Mesendoderm (in vitro differentiated cells): Measurements from ENCODE around the gene ZNF629.

ENCODE experiments used
- DNase-seq: peaks from one replicate; pipeline ENCODE4 v3.0.0; 2013
- H2AK5ac ChIP-seq: 2 replicates; pipeline ENCODE4 v1.6.1; 2013; ENCODE audit warnings: low read length, inconsistent platforms
- H2BK120ac ChIP-seq: 2 replicates; pipeline ENCODE4 v1.6.1; 2013; ENCODE audit warnings: low read depth, mild to moderate bottlenecking, low read length, moderate library complexity, mixed read lengths
- H2BK15ac ChIP-seq: replicated peaks from 2 replicates; pipeline ENCODE4 v1.6.1; 2013; ENCODE audit warnings: low read depth, mild to moderate bottlenecking, moderate library complexity
- H2BK5ac ChIP-seq: 2 replicates; pipeline ENCODE4 v1.6.1; 2013; ENCODE audit warnings: low read length, inconsistent platforms
- H3K18ac ChIP-seq: 2 replicates; pipeline ENCODE4 v1.6.1; 2013; ENCODE audit warnings: mild to moderate bottlenecking, low read length, mixed read lengths
- H3K23ac ChIP-seq: one replicate; pipeline ENCODE4 v1.6.1; 2013; ENCODE audit warnings: low read length
- H3K27ac ChIP-seq: 2 replicates; pipeline ENCODE4 v1.5.1; 2013; ENCODE audit warnings: low read depth, mild to moderate bottlenecking, inconsistent platforms, low read length, moderate library complexity
- H3K27me3 ChIP-seq: 2 replicates; pipeline ENCODE4 v1.6.1; 2013; ENCODE audit warnings: low read length, control low read depth, mild to moderate bottlenecking, inconsistent platforms; ENCODE audit not compliant: insufficient read depth, poor library complexity
- H3K36me3 ChIP-seq: 2 replicates; pipeline ENCODE4 v1.6.1; 2013; ENCODE audit warnings: low read length, inconsistent platforms; ENCODE audit not compliant: control insufficient read depth, insufficient read depth
- H3K4ac ChIP-seq: one replicate; pipeline ENCODE4 v1.6.1; 2013; ENCODE audit warnings: low read depth, mild to moderate bottlenecking, low read length, moderate library complexity
- H3K4me1 ChIP-seq: 2 replicates; pipeline ENCODE4 v1.6.1; 2013; ENCODE audit warnings: low read depth, low read length, inconsistent platforms; ENCODE audit not compliant: control insufficient read depth
- H3K4me2 ChIP-seq: 2 replicates; pipeline ENCODE4 v1.6.1; 2013; ENCODE audit warnings: low read length
- H3K4me3 ChIP-seq: 2 replicates; pipeline ENCODE4 v1.5.1; 2013; ENCODE audit warnings: mild to moderate bottlenecking, low read length
- H3K56ac ChIP-seq: one replicate; pipeline ENCODE4 v1.6.1; 2013; ENCODE audit warnings: low read length
- H3K79me1 ChIP-seq: 2 replicates; pipeline ENCODE4 v1.6.1; 2013; ENCODE audit warnings: low read length, inconsistent platforms
- H3K79me2 ChIP-seq: 2 replicates; pipeline ENCODE4 v1.6.1; 2013; ENCODE audit warnings: mild to moderate bottlenecking, low read length; ENCODE audit not compliant: control insufficient read depth, insufficient read depth
- H3K9ac ChIP-seq: 2 replicates; pipeline ENCODE4 v1.6.1; 2013; ENCODE audit warnings: low read length, inconsistent platforms
- H4K5ac ChIP-seq: one replicate; pipeline ENCODE4 v1.6.1; 2013; ENCODE audit warnings: low read length
- H4K8ac ChIP-seq: one replicate; pipeline ENCODE4 v1.6.1; 2013; ENCODE audit warnings: low read depth, mild to moderate bottlenecking, control low read depth, low read length, moderate library complexity
- WGBS: extraction: QIAGEN DNeasy Blood & Tissue Kit; methylation state at CpG from one replicate; pipeline ENCODE4 v1.1.7; 2013; ENCODE audit warnings: low lambda C conversion rate, missing lambda C conversion rate; ENCODE audit not compliant: insufficient coverage; ENCODE audit errors: extremely low coverage; 5-methylcytosine and 5-hydroxymethylcytosine counted together

The ZNF629 gene

DNA sequence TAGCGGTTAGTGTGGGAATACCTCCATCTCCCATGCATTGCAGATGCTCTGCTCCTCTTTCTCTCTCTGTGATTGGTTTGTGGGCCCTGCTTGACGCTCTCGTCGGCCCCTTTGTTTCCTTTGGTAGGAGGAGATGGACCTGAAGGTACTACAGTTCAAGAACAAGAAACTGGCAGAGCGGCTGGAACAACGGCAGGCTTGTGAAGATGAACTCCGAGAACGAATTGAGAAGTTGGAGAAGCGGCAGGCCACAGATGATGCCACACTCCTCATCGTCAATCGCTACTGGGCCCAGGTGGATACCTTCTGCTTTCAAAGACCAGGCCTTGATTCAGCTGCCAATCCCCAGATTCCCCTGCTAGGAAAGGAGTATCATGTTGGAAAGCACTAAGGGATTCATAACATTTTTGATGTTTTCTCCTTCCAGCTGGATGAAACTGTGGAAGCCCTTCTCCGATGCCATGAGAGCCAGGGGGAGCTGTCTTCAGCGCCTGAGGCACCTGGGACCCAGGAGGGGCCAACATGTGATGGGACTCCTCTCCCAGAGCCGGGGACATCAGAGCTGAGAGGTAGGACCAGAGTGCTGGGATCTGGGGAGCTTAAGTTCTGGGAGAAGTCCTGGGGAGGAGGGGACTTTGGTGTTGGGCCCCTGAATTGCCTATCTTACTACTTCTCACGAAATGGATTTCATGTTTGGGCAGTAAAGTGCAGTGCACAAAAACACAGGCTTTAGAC is 23.8 kb downstream of the ZNF629 start:
- Histone ChIP-seq H2BK5ac (no peak overlapping the region), H3K4me2 (peak overlapping the region; percentile 99), H3K56ac (peak overlapping the region; percentile 100), H4K5ac (no peak overlapping the region), H3K36me3 (peaks cover 19% of the 10 kb centered on the region), H2AK5ac (no peak overlapping the region), H3K79me1 (peaks cover 16% of the 10 kb centered on the region), H3K18ac (no peak overlapping the region), H2BK120ac (no peak overlapping the region), H2BK15ac (no peak overlapping the region), H3K4me3 (peak overlapping the region; percentile 97), H3K27me3 (no peaks in the 10 kb centered on the region), H3K27ac (no peak overlapping the region), H4K8ac (no peak overlapping the region), H3K23ac (no peak overlapping the region), H3K9ac (peak overlapping the region; percentile 98), H3K79me2 (peaks cover 15% of the 10 kb centered on the region), H3K4ac (no peak overlapping the region), H3K4me1 (no peaks in the 10 kb centered on the region)
- no peak for DNase-seq
- no CpG with 5 or more reads among the region's 15 CpGs for WGBS

DNA sequence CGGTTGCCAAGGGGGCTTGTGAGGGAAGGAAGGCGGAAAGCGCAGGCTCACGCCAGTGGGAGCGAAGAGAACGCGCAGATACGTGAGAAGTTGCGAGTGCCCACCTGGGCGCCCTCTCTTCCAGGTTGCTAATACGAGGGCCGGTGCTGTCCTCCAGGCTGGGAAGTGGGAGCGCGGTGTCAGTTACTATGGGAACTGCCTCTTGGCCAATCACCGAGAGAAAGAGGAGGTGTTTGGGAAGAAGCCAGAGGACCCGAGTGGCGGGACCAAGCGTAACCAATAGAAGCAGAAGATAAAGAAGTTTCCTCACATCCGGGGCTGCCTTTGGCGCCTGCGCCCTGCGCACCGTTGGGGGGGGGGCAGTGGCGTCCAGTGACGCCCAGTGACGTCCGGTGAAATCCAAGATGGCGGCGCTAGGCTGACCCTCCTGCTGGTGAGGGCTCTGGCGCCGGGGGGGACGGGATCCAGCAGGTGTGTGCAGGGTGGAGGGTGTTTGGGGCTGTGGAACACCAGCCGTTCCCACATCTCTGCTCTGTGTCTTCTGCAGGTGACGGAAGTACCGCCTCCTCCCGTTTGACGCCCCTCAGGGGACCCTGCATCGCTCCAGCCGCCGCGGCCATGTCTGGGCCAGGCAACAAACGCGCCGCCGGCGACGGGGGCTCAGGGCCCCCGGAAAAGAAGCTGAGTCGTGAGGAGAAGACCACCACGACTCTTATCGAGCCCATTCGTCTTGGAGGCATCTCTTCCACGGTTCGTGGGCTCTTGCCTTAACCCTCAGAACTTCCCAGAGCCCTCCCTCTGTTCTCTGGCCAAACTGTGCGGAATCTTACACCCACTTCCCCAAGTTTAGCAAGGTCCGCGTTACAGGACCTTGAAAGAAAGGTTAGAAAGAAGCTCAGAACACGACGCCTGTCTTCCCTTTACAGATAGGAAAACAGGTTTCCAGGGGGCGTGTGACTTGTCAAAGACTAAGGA is 24.8 kb downstream of the ZNF629 start, which contains the start of the genes CFAP119 and RNF40:
TSS of gene CFAP119 (minus strand) at position 135 of the 975 bp plus-strand sequence. CDS start 314 bp downstream, outside the sequence.
TSS of gene RNF40 (plus strand) at position 395 of the 975 bp plus-strand sequence. CDS start at position 619, 224 bp downstream.
- peak within 1 kb of the TSS; percentile 45 for H3K27ac ChIP-seq
- no peaks in the 10 kb centered on the region for H3K27me3 ChIP-seq
- H3K56ac ChIP-seq = peak within 1 kb of the TSS; percentile 100
- H3K4me2 ChIP-seq = peak within 1 kb of the TSS; percentile 99
- H3K4me1 ChIP-seq = no peaks in the 10 kb centered on the region
- H3K79me1 ChIP-seq = peaks cover 16% of the 10 kb centered on the region
- peaks cover 15% of the 10 kb centered on the region for H3K79me2 ChIP-seq
- no peak within 1 kb of the TSS for H3K18ac ChIP-seq
- H3K4me3 ChIP-seq = peak within 1 kb of the TSS; percentile 97
- no peak within 1 kb of the TSS for H2BK120ac ChIP-seq
- H3K36me3 ChIP-seq = peaks cover 16% of the 10 kb centered on the region
- H2BK15ac ChIP-seq = no peak within 1 kb of the TSS
- H2AK5ac ChIP-seq = peak within 1 kb of the TSS; percentile 73
- WGBS = no CpG with 5 or more reads among the region's 60 CpGs
- no peak within 1 kb of the TSS for H2BK5ac ChIP-seq
- H3K4ac ChIP-seq = no peak within 1 kb of the TSS
- no peak within 1 kb of the TSS for H4K8ac ChIP-seq
- no peak within 1 kb of the TSS for H3K23ac ChIP-seq
- peak within 1 kb of the TSS; percentile 98 for H3K9ac ChIP-seq
- H4K5ac ChIP-seq = no peak within 1 kb of the TSS
- peak; percentile 99 for DNase-seq

DNA sequence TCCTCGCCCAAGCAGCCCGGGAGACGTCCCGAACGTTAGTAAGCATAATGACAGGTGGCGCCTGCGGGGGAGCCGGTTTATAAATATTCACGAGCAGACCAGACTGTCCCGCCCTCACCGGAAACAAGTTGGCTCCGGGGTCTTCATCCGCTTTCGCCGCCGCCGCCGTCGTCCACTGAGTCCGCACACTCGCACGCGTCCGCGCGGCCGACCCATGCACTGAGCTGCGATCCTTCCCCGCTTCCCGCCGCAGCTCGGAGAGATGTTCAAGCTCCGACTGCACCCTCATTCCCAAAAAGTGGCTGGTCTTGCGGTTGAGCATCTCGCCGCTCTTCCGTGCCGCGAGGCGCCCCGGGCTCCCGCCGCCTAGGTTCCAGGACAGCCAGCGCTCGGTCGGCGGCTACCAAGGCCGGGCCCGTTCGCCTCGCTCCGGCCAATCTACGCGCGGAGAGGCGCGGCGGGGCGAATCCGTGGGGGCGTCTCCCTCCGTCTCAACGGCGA is 25.5 kb downstream of the ZNF629 start:
- no peak overlapping the region for H4K5ac ChIP-seq
- no peaks in the 10 kb centered on the region for H3K4me1 ChIP-seq
- no peak overlapping the region for H4K8ac ChIP-seq
- WGBS = no CpG with 5 or more reads among the region's 64 CpGs
- no peak overlapping the region for H2BK15ac ChIP-seq
- no peak overlapping the region for H2BK5ac ChIP-seq
- H3K79me2 ChIP-seq = peaks cover 15% of the 10 kb centered on the region
- no peaks in the 10 kb centered on the region for H3K27me3 ChIP-seq
- H3K9ac ChIP-seq = peak overlapping the region; percentile 86
- no peak overlapping the region for H3K18ac ChIP-seq
- peaks cover 15% of the 10 kb centered on the region for H3K79me1 ChIP-seq
- H3K23ac ChIP-seq = no peak overlapping the region
- no peak overlapping the region for H2AK5ac ChIP-seq
- peak overlapping the region; percentile 95 for H3K4me2 ChIP-seq
- peak overlapping the region; percentile 85 for H3K4me3 ChIP-seq
- peak overlapping the region; percentile 93 for H3K56ac ChIP-seq
- H3K27ac ChIP-seq = peak overlapping the region; percentile 45
- peaks cover 11% of the 10 kb centered on the region for H3K36me3 ChIP-seq
- peak; percentile 61 for DNase-seq
- H3K4ac ChIP-seq = no peak overlapping the region
- H2BK120ac ChIP-seq = no peak overlapping the region

DNA sequence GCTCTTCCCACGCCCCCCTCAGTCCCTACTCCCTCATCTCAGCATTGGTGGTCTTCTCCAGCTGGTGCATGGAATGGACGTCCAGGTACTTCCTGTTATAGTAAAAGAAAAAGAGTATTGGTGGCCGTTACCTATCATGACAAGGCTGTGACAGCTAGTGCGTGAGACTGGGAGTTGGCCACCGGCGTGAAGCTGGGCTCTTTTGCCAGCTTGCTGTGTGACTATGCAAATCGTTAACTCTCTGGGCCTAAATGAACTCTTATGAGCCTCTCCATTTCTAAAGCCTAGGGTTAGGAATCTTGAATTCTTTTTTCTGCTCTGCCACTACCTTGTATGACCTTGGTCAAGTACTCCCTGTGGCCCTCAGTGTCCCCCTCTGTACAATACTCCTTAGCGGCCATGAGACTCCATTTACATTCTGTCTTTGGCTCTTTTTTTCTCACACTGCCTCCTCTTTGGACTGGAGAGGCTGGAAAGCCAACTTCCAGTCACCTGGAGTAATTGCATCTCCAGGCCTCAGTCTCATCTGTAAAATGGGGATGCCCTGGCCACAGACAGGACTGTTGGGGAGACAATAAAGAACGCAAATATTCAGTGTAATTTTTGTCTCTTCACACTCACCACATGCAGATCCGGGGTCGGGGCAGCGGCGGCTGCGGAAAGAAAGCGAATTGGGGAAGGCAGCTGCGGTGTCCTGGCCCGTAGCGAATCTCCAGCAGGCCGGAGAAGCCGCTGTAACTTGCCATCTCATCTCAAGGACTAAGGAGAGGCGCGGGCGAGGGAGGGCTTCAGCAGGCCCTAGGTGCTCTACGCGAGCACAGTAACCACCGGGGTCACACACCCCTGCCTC is 26.2 kb downstream of the ZNF629 start:
- no peak overlapping the region for H2BK5ac ChIP-seq
- no peak overlapping the region for H3K27ac ChIP-seq
- no peaks in the 10 kb centered on the region for H3K4me1 ChIP-seq
- H3K4ac ChIP-seq = no peak overlapping the region
- WGBS = no CpG with 5 or more reads among the region's 26 CpGs
- no peak overlapping the region for H2BK120ac ChIP-seq
- peaks cover 7% of the 10 kb centered on the region for H3K36me3 ChIP-seq
- peaks cover 15% of the 10 kb centered on the region for H3K79me2 ChIP-seq
- no peaks in the 10 kb centered on the region for H3K27me3 ChIP-seq
- no peak overlapping the region for H3K23ac ChIP-seq
- peak overlapping the region; percentile 95 for H3K4me2 ChIP-seq
- no peak overlapping the region for H4K8ac ChIP-seq
- H3K4me3 ChIP-seq = peak overlapping the region; percentile 85
- DNase-seq = no peak
- H4K5ac ChIP-seq = no peak overlapping the region
- no peak overlapping the region for H2AK5ac ChIP-seq
- H3K9ac ChIP-seq = peak overlapping the region; percentile 86
- no peak overlapping the region for H2BK15ac ChIP-seq
- H3K18ac ChIP-seq = no peak overlapping the region
- peaks cover 15% of the 10 kb centered on the region for H3K79me1 ChIP-seq
- H3K56ac ChIP-seq = peak overlapping the region; percentile 93

DNA sequence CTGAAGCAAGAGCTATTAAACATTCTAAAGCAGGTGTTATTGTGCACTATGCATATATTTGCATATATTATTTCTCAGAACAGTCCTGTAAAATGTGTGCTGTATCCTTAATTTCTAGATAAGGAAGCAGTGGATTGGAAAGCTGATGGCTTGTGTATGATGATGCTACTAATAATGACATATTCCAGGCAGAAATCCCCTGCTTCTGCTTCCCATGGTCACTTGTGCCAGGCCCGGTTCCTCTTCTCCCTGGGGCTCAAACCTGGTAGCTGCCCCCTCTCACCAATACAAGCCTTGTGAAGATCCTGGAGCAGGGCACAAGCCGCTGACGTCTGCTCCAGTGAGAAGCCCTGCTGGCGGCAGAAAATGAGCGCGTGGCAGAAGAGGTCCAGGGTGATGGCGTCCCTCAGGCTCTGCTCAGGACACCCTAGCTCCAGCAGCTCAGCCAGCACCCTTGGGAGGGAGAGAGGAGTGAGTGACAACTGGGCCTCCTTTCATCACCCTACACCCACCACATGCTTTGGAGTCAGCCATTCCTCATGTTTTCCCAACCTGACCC is 26.9 kb downstream of the ZNF629 start:
- H3K4me1 ChIP-seq = no peaks in the 10 kb centered on the region

More for the DNA sequence above, 26.9 kb downstream of the ZNF629 start:
- H3K79me1 ChIP-seq = peaks cover 13% of the 10 kb centered on the region
- no peak overlapping the region for H3K23ac ChIP-seq
- H2BK15ac ChIP-seq = no peak overlapping the region
- H3K9ac ChIP-seq = no peak overlapping the region
- no peak overlapping the region for H2AK5ac ChIP-seq
- H4K8ac ChIP-seq = no peak overlapping the region
- no peak overlapping the region for H3K4ac ChIP-seq
- H3K36me3 ChIP-seq = peaks cover 4% of the 10 kb centered on the region
- no peak overlapping the region for H3K56ac ChIP-seq
- DNase-seq = no peak
- WGBS = no CpG with 5 or more reads among the region's 7 CpGs
- no peak overlapping the region for H2BK120ac ChIP-seq
- H3K27ac ChIP-seq = no peak overlapping the region
- no peak overlapping the region for H4K5ac ChIP-seq
- no peaks in the 10 kb centered on the region for H3K27me3 ChIP-seq
- H3K4me2 ChIP-seq = no peak overlapping the region
- peaks cover 15% of the 10 kb centered on the region for H3K79me2 ChIP-seq
- H3K4me3 ChIP-seq = no peak overlapping the region
- H3K18ac ChIP-seq = no peak overlapping the region
- H2BK5ac ChIP-seq = no peak overlapping the region
